GM18520 (cell line): ENCODE results near the gene GMEB1.
"Not testable (repeated sequence)": the region's sequence is repeated elsewhere in the genome, so short reads cannot be mapped to it uniquely, and the experiment has no call there.

Source experiments
- ATAC-seq: cut with Tn5 transposase; IDR thresholded peaks from one replicate; pipeline ENCODE4 v1.9.1; 2021; ENCODE audit not compliant: unreplicated experiment

GMEB1 gene

GRCh38 chr1:28750330-28750729 is 81.7 kb downstream of the GMEB1 start:
- ATAC-seq: no peak

- not testable (repeated sequence) for ATAC-seq
These were observed 82.2 kb downstream of the GMEB1 start for GRCh38 chr1:28750771-28751294.

GRCh38 chr1:28751315-28752060 is 82.9 kb downstream of the GMEB1 start:
- no peak for ATAC-seq

GRCh38 chr1:28755701-28756100 is 87.1 kb downstream of the GMEB1 start:
- no peak for ATAC-seq

- no peak for ATAC-seq
These were observed 88.3 kb downstream of the GMEB1 start for GRCh38 chr1:28756846-28757245.

- no peak for ATAC-seq
These were observed 89.8 kb downstream of the GMEB1 start for GRCh38 chr1:28758420-28758819.

GRCh38 chr1:28759257-28759656 is 90.7 kb downstream of the GMEB1 start:
- ATAC-seq: no peak

GRCh38 chr1:28761189-28761588 is 92.6 kb downstream of the GMEB1 start:
- no peak for ATAC-seq

GRCh38 chr1:28766532-28767183 is 98.1 kb downstream of the GMEB1 start:
- ATAC-seq: no peak
